GM23338 (cell line): ENCODE data around the gene SMG9. TPM values are rescaled to one million over a fixed set of nuclear protein-coding genes. Genes with fewer than 3 reads are reported as not detected.

Experiments
- ATAC-seq: fragments of 200-7000 bp; cut with Tn5 transposase; 3 replicates; pipeline ENCODE4 v1.9.1; 2020
- DNase-seq: peaks from one replicate; pipeline ENCODE4 v3.0.0-alpha.2; 2015; ENCODE audit warnings: low spot score
- H2AFZ ChIP-seq: fragments of 200-600 bp; sonication (generic); 2 replicates; pipeline ENCODE4 v1.8.0; 2016; ENCODE audit warnings: antibody characterized with exemption, mild to moderate bottlenecking, moderate library complexity
- H3F3A ChIP-seq: fragments of 200-600 bp; sonication (generic); replicated peaks from 2 replicates; pipeline ENCODE4 v1.8.0; 2017; ENCODE audit warnings: antibody characterized with exemption, mixed run types, low read depth
- H3K27ac ChIP-seq: fragments of 200-600 bp; sonication (generic); 2 replicates; pipeline ENCODE4 v1.6.1; 2016; ENCODE audit warnings: low read depth
- H3K27me3 ChIP-seq: fragments of 200-600 bp; sonication (generic); 2 replicates; pipeline ENCODE4 v1.8.0; 2016; ENCODE audit warnings: mild to moderate bottlenecking, mixed run types, moderate library complexity; ENCODE audit not compliant: insufficient read depth
- H3K36me3 ChIP-seq: fragments of 200-600 bp; sonication (generic); 2 replicates; pipeline ENCODE4 v1.8.0; 2016; ENCODE audit warnings: mild to moderate bottlenecking; ENCODE audit not compliant: insufficient read depth
- H3K4me1 ChIP-seq: fragments of 200-600 bp; sonication (generic); 2 replicates; pipeline ENCODE4 v1.8.0; 2016; ENCODE audit warnings: mild to moderate bottlenecking, moderate library complexity; ENCODE audit not compliant: insufficient read depth
- H3K4me2 ChIP-seq: fragments of 200-600 bp; sonication (generic); 2 replicates; pipeline ENCODE4 v1.7.1; 2017; ENCODE audit warnings: mixed run types
- H3K4me3 ChIP-seq: fragments of 200-600 bp; sonication (generic); 2 replicates; pipeline ENCODE4 v1.6.1; 2016; ENCODE audit warnings: mixed run types
- H3K79me2 ChIP-seq: fragments of 200-600 bp; sonication (generic); replicated peaks from 2 replicates; pipeline ENCODE4 v1.8.0; 2017; ENCODE audit warnings: mild to moderate bottlenecking; ENCODE audit not compliant: insufficient read depth
- H3K9me2 ChIP-seq: fragments of 200-600 bp; sonication (generic); 2 replicates; pipeline ENCODE4 v1.8.0; 2017; ENCODE audit not compliant: insufficient read depth
- H4K20me1 ChIP-seq: fragments of 200-600 bp; sonication (generic); replicated peaks from 2 replicates; pipeline ENCODE4 v1.8.0; 2017; ENCODE audit warnings: mild to moderate bottlenecking; ENCODE audit not compliant: insufficient read depth
- H3K27ac Mint-ChIP-seq: 2 replicates; pipeline ENCODE4 v1.8.0; 2020; ENCODE audit warnings: inconsistent platforms, mild to moderate bottlenecking, moderate library complexity, mixed read lengths
- H3K27me3 Mint-ChIP-seq: 3 replicates; pipeline ENCODE4 v1.8.0; 2022; ENCODE audit warnings: low read depth, mild to moderate bottlenecking, moderate library complexity, mixed read lengths, inconsistent platforms; ENCODE audit not compliant: insufficient read depth, poor library complexity
- H3K36me3 Mint-ChIP-seq: 3 replicates; pipeline ENCODE4 v1.8.0; 2021; ENCODE audit warnings: low read depth, mild to moderate bottlenecking, inconsistent platforms, moderate library complexity, mixed read lengths
- H3K4me1 Mint-ChIP-seq: 3 replicates; pipeline ENCODE4 v1.8.0; 2020; ENCODE audit warnings: mild to moderate bottlenecking, inconsistent platforms, mixed read lengths
- H3K4me3 Mint-ChIP-seq: 3 replicates; pipeline ENCODE4 v1.8.0; 2021; ENCODE audit warnings: moderate library complexity, mild to moderate bottlenecking, inconsistent platforms, mixed read lengths
- H3K9me3 Mint-ChIP-seq: 3 replicates; pipeline ENCODE4 v1.8.0; 2020; ENCODE audit warnings: moderate library complexity, mild to moderate bottlenecking, inconsistent platforms, mixed read lengths
- CREB1 ChIP-seq: fragments of 250-450 bp; sonication (Bioruptor Pico); IDR thresholded peaks from 2 replicates; pipeline ENCODE4 v1.5.0; 2020; ENCODE audit warnings: low read depth, mild to moderate bottlenecking, moderate library complexity
- ETS1 ChIP-seq: IDR thresholded peaks from 2 replicates; pipeline ENCODE4 v1.6.1; 2016; ENCODE audit warnings: antibody characterized with exemption
- EZH2 ChIP-seq: fragments of 200-600 bp; sonication (generic); IDR thresholded peaks from one replicate; pipeline ENCODE4 v1.8.0; 2017; ENCODE audit warnings: antibody characterized with exemption, mild to moderate bottlenecking, low read depth; ENCODE audit not compliant: unreplicated experiment
- EZH2phosphoT487 ChIP-seq: fragments of 200-600 bp; sonication (generic); IDR thresholded peaks from one replicate; pipeline ENCODE4 v1.8.1; 2018; ENCODE audit warnings: antibody characterized with exemption; ENCODE audit not compliant: unreplicated experiment
- JUNB ChIP-seq: IDR thresholded peaks from one replicate; pipeline ENCODE4 v1.6.1; 2016; ENCODE audit warnings: antibody characterized with exemption; ENCODE audit not compliant: unreplicated experiment
- NANOG ChIP-seq: IDR thresholded peaks from 2 replicates; pipeline ENCODE4 v1.6.1; 2016; ENCODE audit warnings: antibody characterized with exemption, borderline replicate concordance
- POLR2AphosphoS5 ChIP-seq: IDR thresholded peaks from 2 replicates; pipeline ENCODE4 v1.6.1; 2016; ENCODE audit warnings: antibody characterized with exemption, low read depth
- STAT1 ChIP-seq: IDR thresholded peaks from one replicate; pipeline ENCODE4 v1.6.1; 2016; ENCODE audit warnings: antibody characterized with exemption; ENCODE audit not compliant: unreplicated experiment
- ZNF114 ChIP-seq: fragments of 250-450 bp; sonication (Bioruptor Pico); IDR thresholded peaks from 2 replicates; pipeline ENCODE4 v1.5.0; 2020; ENCODE audit warnings: mild to moderate bottlenecking, moderate library complexity
- ZNF331 ChIP-seq: fragments of 250-450 bp; sonication (Bioruptor Pico); IDR thresholded peaks from 2 replicates; pipeline ENCODE4 v1.5.0; 2020; ENCODE audit warnings: low read depth, mild to moderate bottlenecking, moderate library complexity
- ZNF462 ChIP-seq: fragments of 250-450 bp; sonication (Bioruptor Pico); IDR thresholded peaks from 2 replicates; pipeline ENCODE4 v1.5.0; 2020; ENCODE audit warnings: mild to moderate bottlenecking, moderate library complexity
- polyA plus RNA-seq: library from polyadenylated mRNA; unstranded; fragments of >200 nt; fragmentation: Nextera tagmentation; extraction: Ambion mirVana; gene quantifications from 2 replicates; pipeline ENCODE4 v1.2.1, GENCODE V29; 2016
- total RNA-seq: library from RNA; depleted of rRNA; stranded (reverse); fragments of >200 nt; shearing (Covaris generic); gene quantifications from 2 replicates; pipeline ENCODE4 v1.2.3, GENCODE V29; 2014
- TF ChIP-seq, protein P1 (sequence below): IDR thresholded peaks from one replicate; pipeline ENCODE4 v1.6.1; 2018; ENCODE audit warnings: antibody characterized with exemption; ENCODE audit not compliant: unreplicated experiment
- TF ChIP-seq, protein P2 (sequence below), 2 experiments: fragments of 200-600 bp in 1 of 2; sonication (generic) in 1 of 2; conservative IDR thresholded peaks; 2 replicates each; pipeline versions ENCODE4 v1.5.1 to v1.6.1; 2016 to 2017; ENCODE audit warnings: antibody characterized with exemption in 2 of 2, low read depth in 2 of 2, mild to moderate bottlenecking in 2 of 2, moderate library complexity in 1 of 2

The SMG9 gene
- total and polyA plus RNA-seq, 2 experiments from 2014 or later, result 13.2 to 14.0 TPM

GRCh38 chr19:43739439-43740235 lies 15.1 kb downstream of the SMG9 start:
- Histone ChIP-seq H3K27me3 (no peaks in the 10 kb centered on the region), H3K4me1 (no peaks in the 10 kb centered on the region), H3K36me3 (peaks cover 3% of the 10 kb centered on the region), H4K20me1 (no peaks in the 10 kb centered on the region; the same call in 1 of the 2 replicates), H3F3A (no peaks in the 10 kb centered on the region), H3K4me3 (no peak overlapping the region), H3K27ac (no peak overlapping the region), H2AFZ (no peak overlapping the region), H3K9me2 (no peaks in the 10 kb centered on the region), H3K79me2 (no peaks in the 10 kb centered on the region), H3K4me2 (no peak overlapping the region)
- peaks cover 4% of the 10 kb centered on the region for H3K27me3 Mint-ChIP-seq
- no peak for DNase-seq
- no peak for TF ChIP-seq CREB1 (CRISPR knock-in tag)
- TF ChIP-seq ETS1, result no peak
- TF ChIP-seq NANOG, result no peak
- TF ChIP-seq, protein P1, sequence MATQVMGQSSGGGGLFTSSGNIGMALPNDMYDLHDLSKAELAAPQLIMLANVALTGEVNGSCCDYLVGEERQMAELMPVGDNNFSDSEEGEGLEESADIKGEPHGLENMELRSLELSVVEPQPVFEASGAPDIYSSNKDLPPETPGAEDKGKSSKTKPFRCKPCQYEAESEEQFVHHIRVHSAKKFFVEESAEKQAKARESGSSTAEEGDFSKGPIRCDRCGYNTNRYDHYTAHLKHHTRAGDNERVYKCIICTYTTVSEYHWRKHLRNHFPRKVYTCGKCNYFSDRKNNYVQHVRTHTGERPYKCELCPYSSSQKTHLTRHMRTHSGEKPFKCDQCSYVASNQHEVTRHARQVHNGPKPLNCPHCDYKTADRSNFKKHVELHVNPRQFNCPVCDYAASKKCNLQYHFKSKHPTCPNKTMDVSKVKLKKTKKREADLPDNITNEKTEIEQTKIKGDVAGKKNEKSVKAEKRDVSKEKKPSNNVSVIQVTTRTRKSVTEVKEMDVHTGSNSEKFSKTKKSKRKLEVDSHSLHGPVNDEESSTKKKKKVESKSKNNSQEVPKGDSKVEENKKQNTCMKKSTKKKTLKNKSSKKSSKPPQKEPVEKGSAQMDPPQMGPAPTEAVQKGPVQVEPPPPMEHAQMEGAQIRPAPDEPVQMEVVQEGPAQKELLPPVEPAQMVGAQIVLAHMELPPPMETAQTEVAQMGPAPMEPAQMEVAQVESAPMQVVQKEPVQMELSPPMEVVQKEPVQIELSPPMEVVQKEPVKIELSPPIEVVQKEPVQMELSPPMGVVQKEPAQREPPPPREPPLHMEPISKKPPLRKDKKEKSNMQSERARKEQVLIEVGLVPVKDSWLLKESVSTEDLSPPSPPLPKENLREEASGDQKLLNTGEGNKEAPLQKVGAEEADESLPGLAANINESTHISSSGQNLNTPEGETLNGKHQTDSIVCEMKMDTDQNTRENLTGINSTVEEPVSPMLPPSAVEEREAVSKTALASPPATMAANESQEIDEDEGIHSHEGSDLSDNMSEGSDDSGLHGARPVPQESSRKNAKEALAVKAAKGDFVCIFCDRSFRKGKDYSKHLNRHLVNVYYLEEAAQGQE, result no peak
- no peak for TF ChIP-seq EZH2phosphoT487
- no peak for TF ChIP-seq JUNB
- TF ChIP-seq ZNF462 (CRISPR knock-in tag), result no peak
- TF ChIP-seq EZH2, result no peak
- TF ChIP-seq, protein P2, sequence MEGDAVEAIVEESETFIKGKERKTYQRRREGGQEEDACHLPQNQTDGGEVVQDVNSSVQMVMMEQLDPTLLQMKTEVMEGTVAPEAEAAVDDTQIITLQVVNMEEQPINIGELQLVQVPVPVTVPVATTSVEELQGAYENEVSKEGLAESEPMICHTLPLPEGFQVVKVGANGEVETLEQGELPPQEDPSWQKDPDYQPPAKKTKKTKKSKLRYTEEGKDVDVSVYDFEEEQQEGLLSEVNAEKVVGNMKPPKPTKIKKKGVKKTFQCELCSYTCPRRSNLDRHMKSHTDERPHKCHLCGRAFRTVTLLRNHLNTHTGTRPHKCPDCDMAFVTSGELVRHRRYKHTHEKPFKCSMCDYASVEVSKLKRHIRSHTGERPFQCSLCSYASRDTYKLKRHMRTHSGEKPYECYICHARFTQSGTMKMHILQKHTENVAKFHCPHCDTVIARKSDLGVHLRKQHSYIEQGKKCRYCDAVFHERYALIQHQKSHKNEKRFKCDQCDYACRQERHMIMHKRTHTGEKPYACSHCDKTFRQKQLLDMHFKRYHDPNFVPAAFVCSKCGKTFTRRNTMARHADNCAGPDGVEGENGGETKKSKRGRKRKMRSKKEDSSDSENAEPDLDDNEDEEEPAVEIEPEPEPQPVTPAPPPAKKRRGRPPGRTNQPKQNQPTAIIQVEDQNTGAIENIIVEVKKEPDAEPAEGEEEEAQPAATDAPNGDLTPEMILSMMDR (conservative IDR thresholded peaks at IDR 0.05; ENCODE audit: low read depth in 2 of 2), result no peak
- no peak for TF ChIP-seq ZNF114 (CRISPR knock-in tag)
- no peak for TF ChIP-seq ZNF331 (CRISPR knock-in tag)
- no peak for TF ChIP-seq POLR2AphosphoS5
- no peak for TF ChIP-seq STAT1
- ATAC-seq, result no peak
- peaks cover 68% of the 10 kb centered on the region for H3K36me3 Mint-ChIP-seq
- H3K27ac Mint-ChIP-seq, result no peak overlapping the region
- no peaks in the 10 kb centered on the region for H3K9me3 Mint-ChIP-seq
- no peak overlapping the region for H3K4me3 Mint-ChIP-seq
- H3K4me1 Mint-ChIP-seq, result peaks cover 4% of the 10 kb centered on the region; the same call in 1 of the 3 replicates
